ENCODE data around the gene MRGPRD. TPM values are rescaled to one million over a fixed set of nuclear protein-coding genes. Genes with fewer than 3 reads are reported as not detected.

MRGPRD gene
- total RNA-seq, 1 experiment from 2014 or later, result not detected

DNA sequence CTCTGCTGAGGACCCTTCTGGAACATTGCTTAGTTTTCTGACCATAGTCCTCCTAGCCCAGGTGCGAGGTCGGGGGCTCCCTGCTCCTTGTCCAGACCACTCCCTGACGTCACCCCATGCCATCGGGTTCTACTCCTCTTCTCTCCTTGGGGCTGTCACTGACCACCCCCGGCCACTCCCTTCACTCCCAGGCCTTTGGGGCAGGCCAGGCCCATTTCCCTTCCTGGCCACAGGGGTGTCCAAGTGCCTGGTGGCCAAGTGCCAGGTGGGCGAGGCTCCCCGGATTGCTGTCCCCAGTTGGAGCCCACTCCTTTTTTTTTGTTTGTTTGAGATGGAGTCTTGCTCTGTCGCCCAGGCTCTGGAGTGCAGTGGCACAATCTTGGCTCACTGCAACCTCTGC lies 19.5 kb downstream of the MRGPRD start:
- Mint-ChIP-seq H3K9me3 (peaks cover 14% of the 10 kb centered on the region), H3K4me3 (no peak overlapping the region), H3K27me3 (ENCODE audit: low read depth) (no peaks in the 10 kb centered on the region), H3K36me3 (no peaks in the 10 kb centered on the region), H3K4me1 (no peaks in the 10 kb centered on the region), H3K27ac (no peak overlapping the region)
- ATAC-seq, result no peak
- TF ChIP-seq FOXP1 (CRISPR knock-in tag; IDR thresholded peaks at IDR 0.05; ENCODE audit: borderline replicate concordance) (no peak), ZBTB21 (CRISPR knock-in tag; IDR thresholded peaks at IDR 0.05; ENCODE audit: borderline replicate concordance) (no peak), ZNF121 (CRISPR knock-in tag; IDR thresholded peaks at IDR 0.05) (no peak), ELF4 (CRISPR knock-in tag; IDR thresholded peaks at IDR 0.05; ENCODE audit: low read depth) (no peak), MYBL2 (CRISPR knock-in tag; IDR thresholded peaks at IDR 0.05) (no peak), MXD4 (CRISPR knock-in tag; IDR thresholded peaks at IDR 0.05; ENCODE audit: borderline replicate concordance) (no peak), CREM (CRISPR knock-in tag; IDR thresholded peaks at IDR 0.05) (no peak), TP53 (CRISPR knock-in tag; IDR thresholded peaks at IDR 0.05) (no peak), SMAD3 (CRISPR knock-in tag; IDR thresholded peaks at IDR 0.05; ENCODE audit: borderline replicate concordance) (no peak), RORB (CRISPR knock-in tag; IDR thresholded peaks at IDR 0.05) (no peak), HMGA2 (CRISPR knock-in tag; IDR thresholded peaks at IDR 0.05) (no peak), TEAD4 (CRISPR knock-in tag; IDR thresholded peaks at IDR 0.05) (no peak), NR3C1 (CRISPR knock-in tag; conservative IDR thresholded peaks at IDR 0.05; ENCODE audit: low read depth) (no peak)
- TF ChIP-seq, protein P1, sequence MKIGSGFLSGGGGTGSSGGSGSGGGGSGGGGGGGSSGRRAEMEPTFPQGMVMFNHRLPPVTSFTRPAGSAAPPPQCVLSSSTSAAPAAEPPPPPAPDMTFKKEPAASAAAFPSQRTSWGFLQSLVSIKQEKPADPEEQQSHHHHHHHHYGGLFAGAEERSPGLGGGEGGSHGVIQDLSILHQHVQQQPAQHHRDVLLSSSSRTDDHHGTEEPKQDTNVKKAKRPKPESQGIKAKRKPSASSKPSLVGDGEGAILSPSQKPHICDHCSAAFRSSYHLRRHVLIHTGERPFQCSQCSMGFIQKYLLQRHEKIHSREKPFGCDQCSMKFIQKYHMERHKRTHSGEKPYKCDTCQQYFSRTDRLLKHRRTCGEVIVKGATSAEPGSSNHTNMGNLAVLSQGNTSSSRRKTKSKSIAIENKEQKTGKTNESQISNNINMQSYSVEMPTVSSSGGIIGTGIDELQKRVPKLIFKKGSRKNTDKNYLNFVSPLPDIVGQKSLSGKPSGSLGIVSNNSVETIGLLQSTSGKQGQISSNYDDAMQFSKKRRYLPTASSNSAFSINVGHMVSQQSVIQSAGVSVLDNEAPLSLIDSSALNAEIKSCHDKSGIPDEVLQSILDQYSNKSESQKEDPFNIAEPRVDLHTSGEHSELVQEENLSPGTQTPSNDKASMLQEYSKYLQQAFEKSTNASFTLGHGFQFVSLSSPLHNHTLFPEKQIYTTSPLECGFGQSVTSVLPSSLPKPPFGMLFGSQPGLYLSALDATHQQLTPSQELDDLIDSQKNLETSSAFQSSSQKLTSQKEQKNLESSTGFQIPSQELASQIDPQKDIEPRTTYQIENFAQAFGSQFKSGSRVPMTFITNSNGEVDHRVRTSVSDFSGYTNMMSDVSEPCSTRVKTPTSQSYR (CRISPR knock-in tag; IDR thresholded peaks at IDR 0.05), result no peak
- TF ChIP-seq, protein P2, sequence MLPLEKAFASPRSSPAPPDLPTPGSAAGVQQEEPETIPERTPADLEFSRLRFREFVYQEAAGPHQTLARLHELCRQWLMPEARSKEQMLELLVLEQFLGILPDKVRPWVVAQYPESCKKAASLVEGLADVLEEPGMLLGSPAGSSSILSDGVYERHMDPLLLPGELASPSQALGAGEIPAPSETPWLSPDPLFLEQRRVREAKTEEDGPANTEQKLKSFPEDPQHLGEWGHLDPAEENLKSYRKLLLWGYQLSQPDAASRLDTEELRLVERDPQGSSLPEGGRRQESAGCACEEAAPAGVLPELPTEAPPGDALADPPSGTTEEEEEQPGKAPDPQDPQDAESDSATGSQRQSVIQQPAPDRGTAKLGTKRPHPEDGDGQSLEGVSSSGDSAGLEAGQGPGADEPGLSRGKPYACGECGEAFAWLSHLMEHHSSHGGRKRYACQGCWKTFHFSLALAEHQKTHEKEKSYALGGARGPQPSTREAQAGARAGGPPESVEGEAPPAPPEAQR (CRISPR knock-in tag; IDR thresholded peaks at IDR 0.05), result no peak
- TF ChIP-seq, protein P3, sequence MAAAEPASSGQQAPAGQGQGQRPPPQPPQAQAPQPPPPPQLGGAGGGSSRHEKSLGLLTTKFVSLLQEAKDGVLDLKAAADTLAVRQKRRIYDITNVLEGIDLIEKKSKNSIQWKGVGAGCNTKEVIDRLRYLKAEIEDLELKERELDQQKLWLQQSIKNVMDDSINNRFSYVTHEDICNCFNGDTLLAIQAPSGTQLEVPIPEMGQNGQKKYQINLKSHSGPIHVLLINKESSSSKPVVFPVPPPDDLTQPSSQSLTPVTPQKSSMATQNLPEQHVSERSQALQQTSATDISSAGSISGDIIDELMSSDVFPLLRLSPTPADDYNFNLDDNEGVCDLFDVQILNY (CRISPR knock-in tag; IDR thresholded peaks at IDR 0.05), result no peak
- POLR2A ChIA-PET, result no interaction called here
- DNase-seq (ENCODE audit: low spot score), result no peak
- CTCF ChIA-PET, result interaction anchor here (1.1 kb wide), 1 partner anchor 11 kb away, joined by 3 read pairs; no protein-coding TSS in a partner anchor

DNA sequence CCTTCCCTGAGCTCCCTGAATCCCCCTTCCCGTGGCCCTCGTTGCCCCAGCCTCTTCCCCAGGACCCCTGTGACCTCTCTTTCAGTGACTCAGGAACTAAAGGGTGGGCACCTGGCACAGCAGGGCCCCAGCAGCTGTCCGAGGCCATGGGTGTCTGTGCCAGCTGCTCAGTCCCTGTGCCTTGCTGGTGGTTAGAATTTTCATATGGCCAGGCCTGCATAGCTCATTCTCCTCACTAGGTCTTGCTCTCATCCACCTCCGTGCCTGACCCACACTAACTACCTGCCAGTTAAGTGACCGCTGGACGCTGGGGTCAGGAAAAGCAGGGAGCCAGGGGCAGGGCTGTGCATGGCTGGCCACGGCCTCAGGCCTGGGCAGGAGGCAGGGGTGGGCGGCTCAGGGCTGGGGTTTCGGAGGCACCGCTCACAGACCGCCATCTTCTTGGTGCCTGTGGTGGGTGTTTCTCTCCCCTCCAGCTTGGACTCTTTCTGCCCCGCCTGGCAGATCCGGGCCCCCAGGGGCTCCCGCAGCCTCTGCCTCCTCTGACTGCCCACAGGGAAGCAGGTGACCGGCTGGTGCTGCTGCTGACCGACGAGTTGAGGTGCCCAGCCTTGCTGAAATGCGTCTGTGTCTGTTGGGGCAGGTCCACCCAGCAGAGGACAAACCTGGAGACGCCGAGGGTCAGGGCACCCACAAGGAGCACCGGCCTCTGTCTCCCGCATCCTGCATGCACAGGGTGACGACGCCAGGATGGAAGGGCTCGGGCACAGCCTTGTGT lies 20.3 kb downstream of the MRGPRD start:
- H3K27ac Mint-ChIP-seq, result no peak overlapping the region
- POLR2A ChIA-PET, result no interaction called here
- peaks cover 7% of the 10 kb centered on the region for H3K9me3 Mint-ChIP-seq
- DNase-seq (ENCODE audit: low spot score) (no peak), ATAC-seq (no peak)
- no peaks in the 10 kb centered on the region for H3K36me3 Mint-ChIP-seq
- peaks cover 2% of the 10 kb centered on the region for H3K4me1 Mint-ChIP-seq
- H3K4me3 Mint-ChIP-seq, result no peak overlapping the region
- CTCF ChIA-PET, result no interaction called here
- no peaks in the 10 kb centered on the region for H3K27me3 Mint-ChIP-seq (ENCODE audit: low read depth)
- TF ChIP-seq, protein P4, sequence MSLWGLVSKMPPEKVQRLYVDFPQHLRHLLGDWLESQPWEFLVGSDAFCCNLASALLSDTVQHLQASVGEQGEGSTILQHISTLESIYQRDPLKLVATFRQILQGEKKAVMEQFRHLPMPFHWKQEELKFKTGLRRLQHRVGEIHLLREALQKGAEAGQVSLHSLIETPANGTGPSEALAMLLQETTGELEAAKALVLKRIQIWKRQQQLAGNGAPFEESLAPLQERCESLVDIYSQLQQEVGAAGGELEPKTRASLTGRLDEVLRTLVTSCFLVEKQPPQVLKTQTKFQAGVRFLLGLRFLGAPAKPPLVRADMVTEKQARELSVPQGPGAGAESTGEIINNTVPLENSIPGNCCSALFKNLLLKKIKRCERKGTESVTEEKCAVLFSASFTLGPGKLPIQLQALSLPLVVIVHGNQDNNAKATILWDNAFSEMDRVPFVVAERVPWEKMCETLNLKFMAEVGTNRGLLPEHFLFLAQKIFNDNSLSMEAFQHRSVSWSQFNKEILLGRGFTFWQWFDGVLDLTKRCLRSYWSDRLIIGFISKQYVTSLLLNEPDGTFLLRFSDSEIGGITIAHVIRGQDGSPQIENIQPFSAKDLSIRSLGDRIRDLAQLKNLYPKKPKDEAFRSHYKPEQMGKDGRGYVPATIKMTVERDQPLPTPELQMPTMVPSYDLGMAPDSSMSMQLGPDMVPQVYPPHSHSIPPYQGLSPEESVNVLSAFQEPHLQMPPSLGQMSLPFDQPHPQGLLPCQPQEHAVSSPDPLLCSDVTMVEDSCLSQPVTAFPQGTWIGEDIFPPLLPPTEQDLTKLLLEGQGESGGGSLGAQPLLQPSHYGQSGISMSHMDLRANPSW (CRISPR knock-in tag; conservative IDR thresholded peaks at IDR 0.05; ENCODE audit: low read depth), result no peak
- TF ChIP-seq ZNF671 (CRISPR knock-in tag; IDR thresholded peaks at IDR 0.05) (no peak), GABPB1 (CRISPR knock-in tag; IDR thresholded peaks at IDR 0.05) (no peak), ZNF263 (CRISPR knock-in tag; IDR thresholded peaks at IDR 0.05; ENCODE audit: low read depth) (no peak), ATF1 (CRISPR knock-in tag; IDR thresholded peaks at IDR 0.05) (no peak), ZNF121 (CRISPR knock-in tag; IDR thresholded peaks at IDR 0.05) (no peak), IRF2 (CRISPR knock-in tag; IDR thresholded peaks at IDR 0.05; ENCODE audit: borderline replicate concordance, low read depth) (no peak), HMGA2 (CRISPR knock-in tag; IDR thresholded peaks at IDR 0.05) (no peak), ESRRA (CRISPR knock-in tag; IDR thresholded peaks at IDR 0.05; ENCODE audit: borderline replicate concordance) (no peak), ZNF423 (CRISPR knock-in tag; IDR thresholded peaks at IDR 0.05) (no peak), ZNF232 (CRISPR knock-in tag; IDR thresholded peaks at IDR 0.05) (no peak)
- TF ChIP-seq, protein P5, sequence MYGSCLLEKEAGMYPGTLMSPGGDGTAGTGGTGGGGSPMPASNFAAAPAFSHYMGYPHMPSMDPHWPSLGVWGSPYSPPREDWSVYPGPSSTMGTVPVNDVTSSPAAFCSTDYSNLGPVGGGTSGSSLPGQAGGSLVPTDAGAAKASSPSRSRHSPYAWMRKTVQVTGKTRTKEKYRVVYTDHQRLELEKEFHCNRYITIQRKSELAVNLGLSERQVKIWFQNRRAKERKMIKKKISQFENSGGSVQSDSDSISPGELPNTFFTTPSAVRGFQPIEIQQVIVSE (CRISPR knock-in tag; IDR thresholded peaks at IDR 0.05; ENCODE audit: borderline replicate concordance), result no peak
- TF ChIP-seq, protein P6, sequence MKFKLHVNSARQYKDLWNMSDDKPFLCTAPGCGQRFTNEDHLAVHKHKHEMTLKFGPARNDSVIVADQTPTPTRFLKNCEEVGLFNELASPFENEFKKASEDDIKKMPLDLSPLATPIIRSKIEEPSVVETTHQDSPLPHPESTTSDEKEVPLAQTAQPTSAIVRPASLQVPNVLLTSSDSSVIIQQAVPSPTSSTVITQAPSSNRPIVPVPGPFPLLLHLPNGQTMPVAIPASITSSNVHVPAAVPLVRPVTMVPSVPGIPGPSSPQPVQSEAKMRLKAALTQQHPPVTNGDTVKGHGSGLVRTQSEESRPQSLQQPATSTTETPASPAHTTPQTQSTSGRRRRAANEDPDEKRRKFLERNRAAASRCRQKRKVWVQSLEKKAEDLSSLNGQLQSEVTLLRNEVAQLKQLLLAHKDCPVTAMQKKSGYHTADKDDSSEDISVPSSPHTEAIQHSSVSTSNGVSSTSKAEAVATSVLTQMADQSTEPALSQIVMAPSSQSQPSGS (CRISPR knock-in tag; IDR thresholded peaks at IDR 0.05; ENCODE audit: borderline replicate concordance, low read depth), result no peak

Measured in WTC11 (cell line).